Lung (tissue), 12 donors: ENCODE results near the gene NXPH2. TPM values are rescaled to one million over a fixed set of nuclear protein-coding genes. Genes with fewer than 3 reads are reported as not detected.

Source experiments
- ATAC-seq: fragments of 200-7000 bp; cut with Tn5 transposase; one replicate; pipeline ENCODE4 v1.9.1; 2020; ENCODE audit warnings: moderate number of reproducible peaks; ENCODE audit not compliant: insufficient read depth, low FRiP score
- DNase-seq, 3 donors: peaks; one replicate each; pipeline ENCODE4 v3.0.0-alpha.2; 2013 to 2017
- H3K27ac ChIP-seq, 2 donors: one replicate each; pipeline ENCODE4 v1.5.1; 2013; ENCODE audit warnings: mild to moderate bottlenecking in 2 of 2, moderate library complexity in 2 of 2, control low read depth in 1 of 2, inconsistent platforms in 1 of 2, low read depth in 1 of 2, low read length in 1 of 2
- H3K27me3 ChIP-seq, 3 donors: one replicate each; pipeline ENCODE4 v1.5.1; 2013; ENCODE audit warnings: low read length in 2 of 3; ENCODE audit not compliant: control insufficient read depth in 3 of 3, insufficient read depth in 3 of 3
- H3K36me3 ChIP-seq, 4 donors: one replicate each; pipeline ENCODE4 v1.5.1; 2013; ENCODE audit warnings: low read length in 4 of 4, mild to moderate bottlenecking in 1 of 4, moderate library complexity in 1 of 4; ENCODE audit not compliant: control insufficient read depth in 4 of 4, insufficient read depth in 4 of 4
- H3K4me1 ChIP-seq, 5 donors: one replicate each; pipeline ENCODE4 v1.5.1; 2013; ENCODE audit warnings: low read length in 5 of 5, mild to moderate bottlenecking in 2 of 5, moderate library complexity in 1 of 5; ENCODE audit not compliant: control insufficient read depth in 5 of 5, insufficient read depth in 5 of 5
- H3K4me3 ChIP-seq: one replicate; pipeline ENCODE4 v1.5.1; 2013; ENCODE audit warnings: mild to moderate bottlenecking, control low read depth, moderate library complexity
- H3K9ac ChIP-seq, 2 donors: one replicate each; pipeline ENCODE4 v1.5.1; 2013; ENCODE audit warnings: low read length in 2 of 2, control low read depth in 1 of 2; ENCODE audit not compliant: insufficient read depth in 1 of 2
- H3K9me3 ChIP-seq, 4 donors: one replicate each; pipeline ENCODE4 v1.5.1; 2013; ENCODE audit warnings: low read length in 3 of 4, mild to moderate bottlenecking in 1 of 4, moderate library complexity in 1 of 4; ENCODE audit not compliant: control insufficient read depth in 4 of 4, insufficient read depth in 3 of 4
- WGBS, 2 donors: extraction: QIAGEN DNeasy Blood & Tissue Kit; methylation state at CpG; one replicate each; pipeline ENCODE4 v1.1.7; 2013; 5-methylcytosine and 5-hydroxymethylcytosine counted together
- polyA plus RNA-seq, 2 donors: library from polyadenylated mRNA; stranded (reverse); fragments of 200-250 nt; gene quantifications; one replicate each; pipeline ENCODE4 v1.2.1, GENCODE V29; 2013
- total RNA-seq, 2 donors: library from RNA; depleted of rRNA in 1 of 2; stranded (reverse); fragments of >200 nt in 1 of 2; gene quantifications; one replicate each; pipeline ENCODE4 v1.2.1, GENCODE V29; 2014 to 2021
- TF ChIP-seq, protein P1 (sequence below): IDR thresholded peaks from 2 replicates; pipeline ENCODE4 v1.5.1; 2012; ENCODE audit warnings: mild to moderate bottlenecking; ENCODE audit errors: control extremely low read depth, extremely low read depth
- donor health status: control.
- donor health status: control.
- donor health status: Bipolar disorder and iron deficiency.
- donor health status: healthy.
- donor health status: DM: yes; HTN: yes; CAD: no.

Gene NXPH2
- total and polyA plus RNA-seq, 4 donors = not detected

DNA sequence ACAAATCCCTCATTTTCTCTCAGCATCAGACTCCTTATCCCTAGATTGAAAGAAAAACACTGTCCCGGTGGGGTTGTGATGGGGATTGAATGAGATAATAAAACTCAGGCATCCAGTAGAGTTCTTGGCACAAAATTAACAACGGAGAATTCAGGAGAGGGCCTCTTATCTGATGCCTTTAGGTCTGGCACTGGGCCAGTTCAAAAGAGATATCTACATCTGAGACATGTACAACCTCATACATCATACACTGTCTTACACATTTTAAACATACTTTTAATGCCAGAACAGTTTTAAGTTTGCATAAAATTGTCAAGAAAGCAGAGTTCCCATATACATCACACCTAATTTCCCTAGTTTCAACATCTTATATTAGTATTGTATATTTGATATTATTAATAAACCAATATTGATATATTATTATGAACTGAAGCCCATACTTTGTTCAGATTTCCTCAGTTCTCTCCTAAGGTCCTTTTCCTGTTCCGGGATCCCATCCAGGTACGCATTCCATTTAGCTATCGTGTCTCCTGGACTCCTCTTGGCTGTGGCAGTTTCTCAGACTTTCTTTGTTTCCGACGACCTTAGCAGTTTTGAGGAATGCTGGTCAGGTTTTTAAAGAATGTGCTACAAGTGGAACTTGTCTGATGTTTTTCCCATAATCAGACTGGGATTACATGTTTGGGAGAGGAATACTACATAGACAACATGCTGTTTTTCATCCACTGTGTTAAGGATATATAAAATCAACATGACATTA, 27.8 kb downstream of the NXPH2 start:
- 46 to 82% methylated on average over 7 of the region's 7 CpGs for WGBS, 2 donors
- H3K36me3 ChIP-seq = no peaks in the 10 kb centered on the region
- H3K4me1 ChIP-seq = peaks cover 0 to 12% (median 0%) of the 10 kb centered on the region in 5 donors
- DNase-seq (peak in 2 of 3 donors; percentile 68 to 69), ATAC-seq (no peak)
- H3K9me3 ChIP-seq = peaks cover 0 to 4% (median 1%) of the 10 kb centered on the region in 4 donors
- no peaks in the 10 kb centered on the region for H3K27me3 ChIP-seq
- no peak overlapping the region for H3K9ac ChIP-seq
- no peak overlapping the region for H3K4me3 ChIP-seq
- H3K27ac ChIP-seq = no peak overlapping the region
- TF ChIP-seq, protein P1, sequence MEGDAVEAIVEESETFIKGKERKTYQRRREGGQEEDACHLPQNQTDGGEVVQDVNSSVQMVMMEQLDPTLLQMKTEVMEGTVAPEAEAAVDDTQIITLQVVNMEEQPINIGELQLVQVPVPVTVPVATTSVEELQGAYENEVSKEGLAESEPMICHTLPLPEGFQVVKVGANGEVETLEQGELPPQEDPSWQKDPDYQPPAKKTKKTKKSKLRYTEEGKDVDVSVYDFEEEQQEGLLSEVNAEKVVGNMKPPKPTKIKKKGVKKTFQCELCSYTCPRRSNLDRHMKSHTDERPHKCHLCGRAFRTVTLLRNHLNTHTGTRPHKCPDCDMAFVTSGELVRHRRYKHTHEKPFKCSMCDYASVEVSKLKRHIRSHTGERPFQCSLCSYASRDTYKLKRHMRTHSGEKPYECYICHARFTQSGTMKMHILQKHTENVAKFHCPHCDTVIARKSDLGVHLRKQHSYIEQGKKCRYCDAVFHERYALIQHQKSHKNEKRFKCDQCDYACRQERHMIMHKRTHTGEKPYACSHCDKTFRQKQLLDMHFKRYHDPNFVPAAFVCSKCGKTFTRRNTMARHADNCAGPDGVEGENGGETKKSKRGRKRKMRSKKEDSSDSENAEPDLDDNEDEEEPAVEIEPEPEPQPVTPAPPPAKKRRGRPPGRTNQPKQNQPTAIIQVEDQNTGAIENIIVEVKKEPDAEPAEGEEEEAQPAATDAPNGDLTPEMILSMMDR = no peak

DNA sequence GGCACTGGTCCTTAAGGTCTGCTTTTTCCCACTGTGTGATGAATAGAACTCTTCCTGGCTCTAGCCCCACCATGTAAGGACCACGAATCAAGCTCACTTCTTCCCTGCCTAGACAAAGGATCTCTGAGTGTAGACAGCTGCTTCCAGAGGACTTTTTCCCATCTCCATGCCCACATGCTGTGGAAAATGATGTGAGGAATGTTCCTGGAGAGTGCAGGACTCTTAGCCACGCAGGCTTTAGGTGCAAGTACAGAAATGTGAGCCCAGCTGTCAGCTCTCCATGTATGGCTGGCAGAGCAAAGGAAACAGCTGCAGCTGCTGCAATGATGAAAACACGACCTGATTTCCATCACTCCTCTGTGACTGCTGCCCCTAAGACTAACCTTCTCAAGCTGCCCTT, 35.5 kb downstream of the NXPH2 start:
- no peaks in the 10 kb centered on the region for H3K9me3 ChIP-seq
- H3K27ac ChIP-seq = no peak overlapping the region
- no peak for ATAC-seq
- no peaks in the 10 kb centered on the region for H3K4me1 ChIP-seq
- H3K36me3 ChIP-seq = no peaks in the 10 kb centered on the region
- H3K27me3 ChIP-seq = no peaks in the 10 kb centered on the region
- no peak overlapping the region for H3K9ac ChIP-seq
- H3K4me3 ChIP-seq = no peak overlapping the region
- WGBS, 2 donors = 15 to 26% methylated on average over 3 of the region's 3 CpGs
- DNase-seq = peak in 2 of 3 donors; percentile 22 to 32
- TF ChIP-seq, protein P1 = no peak

DNA sequence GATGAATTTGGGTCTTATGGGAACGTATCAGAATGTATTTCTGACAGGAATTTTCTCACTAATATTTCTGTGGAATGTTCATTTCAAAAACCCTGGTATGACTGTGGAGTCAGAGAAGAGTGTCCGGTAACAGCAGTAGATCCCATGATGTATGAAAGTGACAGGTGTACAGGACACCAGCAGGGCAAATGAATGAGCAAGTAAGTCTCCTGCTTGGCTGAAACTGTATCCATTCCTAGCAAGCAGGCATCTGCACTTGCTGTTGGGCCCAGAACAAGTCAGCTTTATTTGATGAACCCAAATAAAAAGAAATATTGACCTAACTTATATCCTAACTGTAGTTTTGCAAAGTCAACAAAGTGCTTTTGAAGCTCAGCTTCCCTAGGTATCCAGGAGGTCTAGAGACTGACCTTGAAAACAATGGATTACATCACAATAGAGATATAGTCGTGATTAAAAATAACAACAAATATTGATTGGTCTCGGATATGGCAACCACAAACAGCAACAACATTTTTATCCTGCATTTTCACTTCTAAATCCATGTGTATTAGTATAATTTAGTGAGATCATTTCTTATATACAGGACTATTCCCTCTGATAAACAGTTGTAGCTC, 37.6 kb downstream of the NXPH2 start:
- no peaks in the 10 kb centered on the region for H3K36me3 ChIP-seq
- no peak for DNase-seq
- no peak overlapping the region for H3K4me3 ChIP-seq
- no peak overlapping the region for H3K9ac ChIP-seq
- TF ChIP-seq, protein P1 = no peak
- H3K9me3 ChIP-seq = peaks cover 0 to 2% (median 0%) of the 10 kb centered on the region in 4 donors
- H3K27ac ChIP-seq = no peak overlapping the region
- WGBS, 2 donors = 85 to 86% methylated on average over 4 of the region's 4 CpGs
- no peaks in the 10 kb centered on the region for H3K4me1 ChIP-seq
- ATAC-seq = no peak
- H3K27me3 ChIP-seq = no peaks in the 10 kb centered on the region
